ENCODE data around the gene TRIP13.
"Not testable (repeated sequence)": the region's sequence is repeated elsewhere in the genome, so short reads cannot be mapped to it uniquely, and the experiment has no call there.

TRIP13 gene

DNA sequence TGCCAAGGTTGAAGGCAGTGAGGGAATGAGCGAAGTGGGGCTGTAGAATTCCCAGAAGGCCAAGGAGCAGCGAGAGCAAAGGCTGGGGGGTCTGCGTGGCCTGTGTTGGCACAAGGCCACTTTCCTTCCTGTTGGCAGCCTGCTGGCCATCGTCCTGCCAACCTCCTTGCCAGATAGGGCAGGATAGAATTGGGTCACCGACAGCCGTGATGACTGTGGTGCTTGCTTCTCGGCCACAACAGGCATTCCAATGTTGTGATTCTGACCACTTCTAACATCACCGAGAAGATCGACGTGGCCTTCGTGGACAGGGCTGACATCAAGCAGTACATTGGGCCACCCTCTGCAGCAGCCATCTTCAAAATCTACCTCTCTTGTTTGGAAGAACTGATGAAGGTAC lies 18.9 kb downstream of the TRIP13 start:
- no peak for TF ChIP-seq CTCF (IDR thresholded peaks at IDR 0.05)
- H3K9ac ChIP-seq: no peak overlapping the region
- no peak overlapping the region for H3K4me3 ChIP-seq (ENCODE audit: low read depth, low read length)
- no peak overlapping the region for H3K27ac ChIP-seq
- no peaks in the 10 kb centered on the region for H3K27me3 ChIP-seq (ENCODE audit: control insufficient read depth, insufficient read depth, low read length)
- no peak overlapping the region for H2AFZ ChIP-seq
- no peaks in the 10 kb centered on the region for H3K9me3 ChIP-seq (ENCODE audit: control insufficient read depth, low read length)
- no peaks in the 10 kb centered on the region for H3K79me2 ChIP-seq
- no peaks in the 10 kb centered on the region for H3K4me1 ChIP-seq
- H3K4me2 ChIP-seq (ENCODE audit: low read length): no peak overlapping the region
- H3K36me3 ChIP-seq (ENCODE audit: control insufficient read depth, insufficient read depth, low read length): no peaks in the 10 kb centered on the region

DNA sequence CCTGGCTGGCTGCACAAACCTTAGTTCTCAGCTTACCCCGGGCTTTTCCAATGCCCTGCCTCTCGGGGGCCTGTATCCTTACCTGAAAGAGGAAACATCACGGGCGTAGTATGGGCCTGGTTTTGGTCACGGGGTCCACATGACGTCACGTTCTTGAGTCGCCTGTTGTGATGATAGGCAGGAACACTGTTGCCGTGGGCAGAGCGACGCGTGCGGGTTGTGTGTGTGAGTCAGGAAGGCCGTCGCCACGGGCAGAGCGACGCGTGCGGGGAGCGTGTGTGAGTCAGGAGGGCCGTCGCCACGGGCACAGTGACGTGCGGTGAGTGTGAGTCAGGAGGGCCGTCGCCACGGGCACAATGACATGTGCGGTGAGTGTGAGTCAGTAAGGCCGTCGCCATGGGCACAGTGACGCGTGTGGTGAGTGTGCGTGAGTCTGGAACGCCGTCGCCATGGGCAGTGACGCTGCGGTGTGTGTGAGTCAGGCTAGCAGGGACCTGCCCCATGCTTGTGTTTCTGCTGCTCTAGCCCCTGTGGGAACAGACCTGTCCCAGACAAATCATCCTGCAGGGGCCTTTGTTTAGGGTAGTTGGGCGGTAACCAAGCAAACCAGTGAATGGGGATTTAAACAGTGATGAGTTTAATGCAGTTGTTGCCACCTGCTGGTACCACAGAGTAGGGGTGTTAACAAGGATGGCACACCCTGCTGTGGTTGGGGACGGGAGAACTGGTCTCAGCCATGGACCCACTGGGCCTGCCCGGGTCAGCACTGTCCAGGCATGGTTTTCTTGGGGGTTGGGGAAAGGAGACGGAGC lies 19.8 kb downstream of the TRIP13 start:
- Histone ChIP-seq H3K9me3 (ENCODE audit: control insufficient read depth, low read length) (no peaks in the 10 kb centered on the region), H3K4me1 (no peaks in the 10 kb centered on the region), H3K27ac (no peak overlapping the region), H2AFZ (no peak overlapping the region), H3K79me2 (no peaks in the 10 kb centered on the region), H3K4me3 (ENCODE audit: low read depth, low read length) (no peak overlapping the region), H3K9ac (no peak overlapping the region), H3K36me3 (ENCODE audit: control insufficient read depth, insufficient read depth, low read length) (no peaks in the 10 kb centered on the region), H3K27me3 (ENCODE audit: control insufficient read depth, insufficient read depth, low read length) (no peaks in the 10 kb centered on the region), H3K4me2 (ENCODE audit: low read length) (no peak overlapping the region)
- no peak for TF ChIP-seq CTCF (IDR thresholded peaks at IDR 0.05)

DNA sequence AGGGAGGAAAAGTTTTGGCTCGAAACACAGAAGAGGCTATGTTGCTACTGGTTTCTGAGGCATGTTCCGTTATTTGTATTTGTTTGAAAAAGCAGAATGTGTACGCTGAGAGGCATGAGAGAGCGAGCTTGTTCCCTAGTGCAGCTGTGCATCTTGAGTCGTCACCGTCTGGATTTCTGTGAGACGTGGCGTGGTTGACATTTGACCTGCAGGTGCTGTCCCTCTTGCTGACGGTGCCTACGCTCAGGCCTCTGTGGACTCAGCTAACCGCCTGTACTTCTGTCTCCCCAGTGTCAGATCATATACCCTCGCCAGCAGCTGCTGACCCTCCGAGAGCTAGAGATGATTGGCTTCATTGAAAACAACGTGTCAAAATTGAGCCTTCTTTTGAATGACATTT lies 21.5 kb downstream of the TRIP13 start:
- H3K9me3 ChIP-seq (ENCODE audit: control insufficient read depth, low read length): no peaks in the 10 kb centered on the region
- H3K36me3 ChIP-seq (ENCODE audit: control insufficient read depth, insufficient read depth, low read length): no peaks in the 10 kb centered on the region
- H3K27ac ChIP-seq: no peak overlapping the region
- H3K27me3 ChIP-seq (ENCODE audit: control insufficient read depth, insufficient read depth, low read length): no peaks in the 10 kb centered on the region
- no peak overlapping the region for H3K4me3 ChIP-seq (ENCODE audit: low read depth, low read length)
- H3K79me2 ChIP-seq: no peaks in the 10 kb centered on the region
- no peak overlapping the region for H3K4me2 ChIP-seq (ENCODE audit: low read length)
- H3K4me1 ChIP-seq: no peaks in the 10 kb centered on the region
- no peak for TF ChIP-seq CTCF (IDR thresholded peaks at IDR 0.05)
- H2AFZ ChIP-seq: no peak overlapping the region
- H3K9ac ChIP-seq: no peak overlapping the region

GRCh38 chr5:914612-915011 lies 21.9 kb downstream of the TRIP13 start:
- no peaks in the 10 kb centered on the region for H3K27me3 ChIP-seq (ENCODE audit: control insufficient read depth, insufficient read depth, low read length)
- no peaks in the 10 kb centered on the region for H3K36me3 ChIP-seq (ENCODE audit: control insufficient read depth, insufficient read depth, low read length)
- H3K27ac ChIP-seq: no peak overlapping the region
- no peaks in the 10 kb centered on the region for H3K79me2 ChIP-seq
- H3K9ac ChIP-seq: no peak overlapping the region
- TF ChIP-seq CTCF (IDR thresholded peaks at IDR 0.05): no peak
- H3K9me3 ChIP-seq (ENCODE audit: control insufficient read depth, low read length): no peaks in the 10 kb centered on the region
- no peak overlapping the region for H3K4me3 ChIP-seq (ENCODE audit: low read depth, low read length)
- no peak overlapping the region for H3K4me2 ChIP-seq (ENCODE audit: low read length)
- no peaks in the 10 kb centered on the region for H3K4me1 ChIP-seq
- H2AFZ ChIP-seq: no peak overlapping the region

DNA sequence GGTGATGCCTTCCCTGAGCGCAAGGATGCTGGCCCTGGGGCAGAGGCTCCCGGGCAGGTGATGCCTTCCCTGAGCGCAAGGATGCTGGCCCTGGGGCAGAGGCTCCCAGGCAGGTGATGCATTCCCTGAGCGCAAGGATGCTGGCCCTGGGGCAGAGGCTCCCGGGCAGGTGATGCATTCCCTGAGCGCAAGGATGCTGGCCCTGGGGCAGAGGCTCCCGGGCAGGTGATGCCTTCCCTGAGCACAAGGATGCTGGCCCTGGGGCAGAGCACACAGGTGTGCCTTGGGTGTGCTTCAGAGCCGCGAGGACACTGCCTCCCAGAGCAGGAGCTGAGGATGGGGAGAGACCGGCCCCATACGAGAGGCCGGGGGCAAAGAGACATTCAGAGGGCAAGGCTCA lies 22.7 kb downstream of the TRIP13 start:
- not testable (repeated sequence) for H3K4me2 ChIP-seq (ENCODE audit: low read length); H3K9me3 ChIP-seq (ENCODE audit: control insufficient read depth, low read length); H3K36me3 ChIP-seq (ENCODE audit: control insufficient read depth, insufficient read depth, low read length); H3K4me1 ChIP-seq; H3K27me3 ChIP-seq (ENCODE audit: control insufficient read depth, insufficient read depth, low read length); H2AFZ ChIP-seq; H3K9ac ChIP-seq; H3K79me2 ChIP-seq; H3K27ac ChIP-seq; H3K4me3 ChIP-seq (ENCODE audit: low read depth, low read length)

All from parathyroid adenoma (tissue), 2 donors.